NCI-H748 (cell line): ENCODE measurements around the gene FBXL17.
"Not testable (repeated sequence)": the region's sequence is repeated elsewhere in the genome, so short reads cannot be mapped to it uniquely, and the experiment has no call there.

Source experiments
- DNase-seq: peaks from one replicate; lab custom pipeline; 2025; ENCODE audit not compliant: unreplicated experiment; lab: John Stamatoyannopoulos, UW

Gene FBXL17

GRCh38 chr5:108171759-108172158, 210.1 kb downstream of the FBXL17 start:
- DNase-seq: no peak

- DNase-seq: peak; percentile 47
Observed at GRCh38 chr5:108168915-108169314, 213.0 kb downstream of the FBXL17 start.

- no peak for DNase-seq
Observed at GRCh38 chr5:108167174-108167573, 214.7 kb downstream of the FBXL17 start.

GRCh38 chr5:108164574-108164973, 217.3 kb downstream of the FBXL17 start:
- no peak for DNase-seq

- not testable (repeated sequence) for DNase-seq
Observed at GRCh38 chr5:108152854-108153253, 229.0 kb downstream of the FBXL17 start.

GRCh38 chr5:108149369-108149768, 232.5 kb downstream of the FBXL17 start:
- no peak for DNase-seq

GRCh38 chr5:108148715-108149139, 233.2 kb downstream of the FBXL17 start:
- DNase-seq: peak; percentile 37

- no peak for DNase-seq
Observed at GRCh38 chr5:108146222-108146621, 235.7 kb downstream of the FBXL17 start.

GRCh38 chr5:108145351-108145750, 236.5 kb downstream of the FBXL17 start:
- no peak for DNase-seq

GRCh38 chr5:108144332-108144731, 237.6 kb downstream of the FBXL17 start:
- DNase-seq: no peak

GRCh38 chr5:108143581-108143980, 238.3 kb downstream of the FBXL17 start:
- no peak for DNase-seq

GRCh38 chr5:108141676-108142075, 240.2 kb downstream of the FBXL17 start:
- DNase-seq: no peak

GRCh38 chr5:108136493-108136892, 245.4 kb downstream of the FBXL17 start:
- no peak for DNase-seq

GRCh38 chr5:108129129-108129528, 252.8 kb downstream of the FBXL17 start:
- no peak for DNase-seq

- no peak for DNase-seq
Observed at GRCh38 chr5:108125771-108126511, 256.0 kb downstream of the FBXL17 start.

GRCh38 chr5:108124596-108124995, 257.3 kb downstream of the FBXL17 start:
- DNase-seq: no peak

- no peak for DNase-seq
Observed at GRCh38 chr5:108122702-108123101, 259.2 kb downstream of the FBXL17 start.

- no peak for DNase-seq
Observed at GRCh38 chr5:108118813-108119514, 262.9 kb downstream of the FBXL17 start.

- DNase-seq: no peak
Observed at GRCh38 chr5:108115673-108116072, 266.2 kb downstream of the FBXL17 start.

- DNase-seq: no peak
Observed at GRCh38 chr5:108113950-108114349, 267.9 kb downstream of the FBXL17 start.

GRCh38 chr5:108111736-108112135, 270.2 kb downstream of the FBXL17 start:
- DNase-seq: no peak

GRCh38 chr5:108109059-108109458, 272.8 kb downstream of the FBXL17 start:
- DNase-seq: no peak
